Loucy (cell line): ENCODE measurements around the gene LIPC.
A peak's percentile ranks its signal among the peaks of the same experiment; 100 is the strongest.

Experiments
- H2AFZ ChIP-seq: fragments of 200-600 bp; sonication (generic); 2 replicates; pipeline ENCODE4 v1.6.0; 2016; ENCODE audit warnings: antibody characterized with exemption, mild to moderate bottlenecking, low read length, moderate library complexity
- H3F3A ChIP-seq: fragments of 200-600 bp; 2 replicates; pipeline ENCODE4 v1.6.0; 2016; ENCODE audit warnings: antibody characterized with exemption, low read depth, mild to moderate bottlenecking
- H3K27me3 ChIP-seq: fragments of 200-600 bp; sonication (generic); 2 replicates; pipeline ENCODE4 v1.6.1; 2014; ENCODE audit warnings: low read length, mild to moderate bottlenecking; ENCODE audit not compliant: insufficient read depth, poor library complexity, severe bottlenecking
- H3K36me3 ChIP-seq: fragments of 200-600 bp; sonication (generic); 2 replicates; pipeline ENCODE4 v1.6.1; 2016; ENCODE audit warnings: low read length; ENCODE audit not compliant: insufficient read depth
- H3K4me1 ChIP-seq: fragments of 200-600 bp; sonication (generic); 2 replicates; pipeline ENCODE4 v1.5.1; 2014; ENCODE audit warnings: low read length, mild to moderate bottlenecking; ENCODE audit not compliant: insufficient read depth, poor library complexity, severe bottlenecking
- H3K4me2 ChIP-seq: fragments of 200-600 bp; sonication (generic); 2 replicates; pipeline ENCODE4 v1.6.0; 2014; ENCODE audit warnings: antibody characterized with exemption, low read length, low read depth, mild to moderate bottlenecking; ENCODE audit not compliant: poor library complexity, severe bottlenecking
- H3K4me3 ChIP-seq: fragments of 200-600 bp; sonication (generic); 2 replicates; pipeline ENCODE4 v1.5.1; 2014; ENCODE audit warnings: low read length, mild to moderate bottlenecking, mixed read lengths; ENCODE audit not compliant: poor library complexity, severe bottlenecking
- H3K79me2 ChIP-seq: fragments of 200-600 bp; sonication (generic); 2 replicates; pipeline ENCODE4 v1.6.1; 2014; ENCODE audit warnings: low read length; ENCODE audit not compliant: insufficient read depth
- H3K9ac ChIP-seq: fragments of 200-600 bp; sonication (generic); 2 replicates; pipeline ENCODE4 v1.6.0; 2014; ENCODE audit warnings: mild to moderate bottlenecking, low read depth, low read length, moderate library complexity; ENCODE audit not compliant: poor library complexity, severe bottlenecking
- H3K9me2 ChIP-seq: fragments of 200-600 bp; sonication (generic); replicated peaks from 2 replicates; pipeline ENCODE4 v1.6.1; 2016; ENCODE audit warnings: low read depth, low read length, mixed read lengths
- H3K9me3 ChIP-seq: fragments of 200-600 bp; sonication (generic); 2 replicates; pipeline ENCODE4 v1.6.1; 2014; ENCODE audit warnings: mild to moderate bottlenecking, antibody characterized with exemption, low read length, low read depth; ENCODE audit not compliant: insufficient read depth
- H4K20me1 ChIP-seq: fragments of 200-600 bp; sonication (generic); 2 replicates; pipeline ENCODE4 v1.6.0; 2014; ENCODE audit warnings: antibody characterized with exemption, low read length, mild to moderate bottlenecking; ENCODE audit not compliant: insufficient read depth, poor library complexity, severe bottlenecking
- EZH2phosphoT487 ChIP-seq: fragments of 200-600 bp; IDR thresholded peaks from 2 replicates; pipeline ENCODE4 v1.6.1; 2018; ENCODE audit warnings: antibody characterized with exemption, mild to moderate bottlenecking, moderate library complexity, borderline replicate concordance
- TF ChIP-seq, protein P1 (sequence below): fragments of 200-600 bp; sonication (generic); conservative IDR thresholded peaks from 2 replicates; pipeline ENCODE4 v1.5.1; 2014; ENCODE audit warnings: mild to moderate bottlenecking, antibody characterized with exemption, low read length

LIPC gene

DNA sequence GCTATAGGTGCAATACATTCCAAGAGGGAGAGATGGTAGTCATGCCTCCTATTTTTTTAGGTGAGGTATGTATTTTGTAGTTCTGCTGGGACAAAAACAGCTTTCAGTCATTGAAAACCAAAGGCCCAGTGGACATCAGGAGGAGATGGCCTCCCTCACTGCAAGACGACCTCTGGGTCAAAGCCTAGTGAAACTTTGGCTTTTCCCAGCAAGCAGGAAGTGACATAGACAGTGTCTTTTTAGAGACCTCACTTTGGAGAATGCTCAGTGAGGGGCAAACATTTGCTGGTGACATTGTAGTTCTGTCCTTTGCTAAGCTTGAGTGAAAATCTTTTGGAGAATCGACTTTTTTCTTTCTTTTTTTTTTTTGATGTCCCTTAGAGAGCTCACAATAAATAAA is 27.3 kb downstream of the LIPC start:
- Histone ChIP-seq H3K9ac (no peak overlapping the region), H3F3A (no peaks in the 10 kb centered on the region), H3K36me3 (no peaks in the 10 kb centered on the region), H4K20me1 (no peaks in the 10 kb centered on the region), H3K27me3 (no peaks in the 10 kb centered on the region), H3K4me1 (peaks cover 78% of the 10 kb centered on the region), H3K9me3 (no peaks in the 10 kb centered on the region), H3K4me2 (peak overlapping the region; percentile 43), H3K79me2 (no peaks in the 10 kb centered on the region), H3K4me3 (no peak overlapping the region), H3K9me2 (no peaks in the 10 kb centered on the region), H2AFZ (no peak overlapping the region)
- TF ChIP-seq, protein P1, sequence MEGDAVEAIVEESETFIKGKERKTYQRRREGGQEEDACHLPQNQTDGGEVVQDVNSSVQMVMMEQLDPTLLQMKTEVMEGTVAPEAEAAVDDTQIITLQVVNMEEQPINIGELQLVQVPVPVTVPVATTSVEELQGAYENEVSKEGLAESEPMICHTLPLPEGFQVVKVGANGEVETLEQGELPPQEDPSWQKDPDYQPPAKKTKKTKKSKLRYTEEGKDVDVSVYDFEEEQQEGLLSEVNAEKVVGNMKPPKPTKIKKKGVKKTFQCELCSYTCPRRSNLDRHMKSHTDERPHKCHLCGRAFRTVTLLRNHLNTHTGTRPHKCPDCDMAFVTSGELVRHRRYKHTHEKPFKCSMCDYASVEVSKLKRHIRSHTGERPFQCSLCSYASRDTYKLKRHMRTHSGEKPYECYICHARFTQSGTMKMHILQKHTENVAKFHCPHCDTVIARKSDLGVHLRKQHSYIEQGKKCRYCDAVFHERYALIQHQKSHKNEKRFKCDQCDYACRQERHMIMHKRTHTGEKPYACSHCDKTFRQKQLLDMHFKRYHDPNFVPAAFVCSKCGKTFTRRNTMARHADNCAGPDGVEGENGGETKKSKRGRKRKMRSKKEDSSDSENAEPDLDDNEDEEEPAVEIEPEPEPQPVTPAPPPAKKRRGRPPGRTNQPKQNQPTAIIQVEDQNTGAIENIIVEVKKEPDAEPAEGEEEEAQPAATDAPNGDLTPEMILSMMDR, result no peak
- TF ChIP-seq EZH2phosphoT487, result no peak

DNA sequence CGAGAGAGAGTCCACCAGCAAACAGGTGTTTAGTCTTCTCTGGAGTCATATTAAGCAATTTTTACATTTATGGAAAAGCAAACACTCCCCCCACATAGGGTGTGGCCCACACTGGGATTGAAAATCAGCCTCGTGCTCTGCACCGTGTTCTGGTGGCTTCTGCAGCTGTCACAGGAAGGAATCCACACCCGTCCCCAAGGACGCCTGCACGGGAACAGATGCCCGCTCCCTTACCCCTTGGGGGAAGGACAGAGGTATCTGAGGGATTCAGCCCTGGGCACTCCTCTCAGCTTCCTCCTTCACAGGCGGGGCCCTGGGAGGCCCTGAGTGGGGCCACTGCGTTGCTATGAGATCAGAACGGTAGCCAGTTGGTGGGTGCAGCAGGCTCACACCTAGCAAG is 27.8 kb downstream of the LIPC start:
- Histone ChIP-seq H3K79me2 (no peaks in the 10 kb centered on the region), H2AFZ (no peak overlapping the region), H3K9me3 (no peaks in the 10 kb centered on the region), H3K9me2 (no peaks in the 10 kb centered on the region), H3K4me1 (peaks cover 78% of the 10 kb centered on the region), H4K20me1 (no peaks in the 10 kb centered on the region), H3K9ac (no peak overlapping the region), H3K4me3 (no peak overlapping the region), H3K27me3 (no peaks in the 10 kb centered on the region), H3K4me2 (no peak overlapping the region), H3F3A (no peaks in the 10 kb centered on the region), H3K36me3 (no peaks in the 10 kb centered on the region)
- TF ChIP-seq EZH2phosphoT487, result no peak
- TF ChIP-seq, protein P1, result no peak

DNA sequence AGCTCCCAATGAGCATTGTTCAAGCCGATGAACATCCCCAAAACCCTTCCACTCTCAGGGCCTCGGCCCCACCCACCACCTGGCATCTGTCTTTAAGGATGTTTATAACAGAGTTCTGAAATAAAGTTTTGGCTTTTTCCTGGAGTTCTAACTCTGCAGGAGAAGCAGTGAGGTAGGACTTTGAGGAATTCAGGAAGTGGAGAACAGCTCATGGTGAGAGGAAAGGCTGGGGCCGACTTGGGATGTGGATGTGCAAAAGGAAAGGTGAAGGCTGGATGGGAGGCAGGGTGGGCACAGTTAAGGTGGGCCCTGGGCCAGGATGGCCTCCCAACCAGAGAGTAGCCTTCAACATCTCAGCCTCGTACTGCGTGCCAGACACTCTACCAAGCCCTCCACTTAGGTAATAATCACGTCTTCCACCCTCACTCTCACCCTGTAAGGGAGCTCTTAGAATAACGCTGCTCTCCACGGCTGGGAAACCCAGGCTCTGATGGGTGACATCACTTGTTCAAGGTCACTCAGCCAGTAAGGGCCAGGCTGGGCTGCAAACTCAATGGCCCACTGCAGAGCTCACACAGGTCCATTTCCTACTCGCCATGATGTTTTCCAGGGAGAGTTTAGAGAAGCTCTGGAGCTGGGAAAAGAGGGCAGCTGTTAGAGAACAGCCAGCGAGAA is 28.5 kb downstream of the LIPC start:
- no peaks in the 10 kb centered on the region for H3K9me3 ChIP-seq
- peaks cover 71% of the 10 kb centered on the region for H3K4me1 ChIP-seq
- H3K27me3 ChIP-seq, result no peaks in the 10 kb centered on the region
- no peaks in the 10 kb centered on the region for H3K79me2 ChIP-seq
- H2AFZ ChIP-seq, result no peak overlapping the region
- no peaks in the 10 kb centered on the region for H3K9me2 ChIP-seq
- no peaks in the 10 kb centered on the region for H3F3A ChIP-seq
- no peak overlapping the region for H3K4me3 ChIP-seq
- TF ChIP-seq EZH2phosphoT487, result no peak
- TF ChIP-seq, protein P1, result no peak
- no peaks in the 10 kb centered on the region for H4K20me1 ChIP-seq
- no peak overlapping the region for H3K9ac ChIP-seq
- no peaks in the 10 kb centered on the region for H3K36me3 ChIP-seq
- H3K4me2 ChIP-seq, result no peak overlapping the region
